Heart right ventricle (tissue), 16 donors: ENCODE data around the gene PSMA2. TPM values are rescaled to one million over a fixed set of nuclear protein-coding genes. Genes with fewer than 3 reads are reported as not detected.

Experiments used
- ATAC-seq, 8 donors: fragments of 200-7000 bp; cut with Tn5 transposase; one replicate each; pipeline ENCODE4 v1.9.1; 2020; ENCODE audit warnings: mild to moderate bottlenecking in 8 of 8, moderate library complexity in 8 of 8, moderate number of reproducible peaks in 1 of 8
- DNase-seq, 2 donors: peaks; one replicate each; pipeline ENCODE4 v3.0.0-alpha.2; 2020
- H3K27ac ChIP-seq, 10 donors: fragments of 200-600 bp; sonication (generic) in 2 of 10; one replicate each; pipeline versions ENCODE4 v1.5.0 to v1.8.0; 2020 to 2022; ENCODE audit warnings: mild to moderate bottlenecking in 3 of 10
- H3K27me3 ChIP-seq, 7 donors: fragments of 200-600 bp; one replicate each; pipeline ENCODE4 v1.8.0; 2021 to 2022; ENCODE audit warnings: mild to moderate bottlenecking in 2 of 7
- H3K36me3 ChIP-seq, 9 donors: fragments of 200-600 bp; sonication (generic) in 1 of 9; one replicate each; pipeline versions ENCODE4 v1.5.0 to v1.8.0; 2020 to 2022; ENCODE audit warnings: mild to moderate bottlenecking in 2 of 9
- H3K4me1 ChIP-seq, 9 donors: fragments of 200-600 bp; sonication (generic) in 1 of 9; one replicate each; pipeline versions ENCODE4 v1.5.0 to v1.8.0; 2020 to 2022; ENCODE audit warnings: mild to moderate bottlenecking in 4 of 9
- H3K4me3 ChIP-seq, 10 donors: fragments of 200-600 bp; sonication (generic) in 2 of 10; one replicate each; pipeline versions ENCODE4 v1.5.0 to v1.8.0; 2020 to 2022; ENCODE audit warnings: mild to moderate bottlenecking in 7 of 10, moderate library complexity in 2 of 10
- H3K9me3 ChIP-seq, 11 donors: fragments of 200-600 bp in 10 of 11; sonication (generic) in 2 of 11; one replicate each; pipeline versions ENCODE4 v1.5.0 to v1.8.0; 2013 to 2022; ENCODE audit warnings: mild to moderate bottlenecking in 2 of 11, control low read depth in 1 of 11, moderate library complexity in 1 of 11
- WGBS, 2 donors: extraction: QIAGEN DNeasy Blood & Tissue Kit; methylation state at CpG; one replicate each; pipeline ENCODE4 v1.1.7; 2013; ENCODE audit warnings: inconsistent platforms in 1 of 2; 5-methylcytosine and 5-hydroxymethylcytosine counted together
- intact Hi-C, 10 donors: fragments of 100-400 bp; cut with DNase I; formaldehyde crosslinking; loops; one replicate each; pipeline versions ENCODE4 v1.11.1 to v1.14.2; 2022
- polyA plus RNA-seq, 2 donors: library from polyadenylated mRNA; stranded (reverse); fragments of 200-250 nt; gene quantifications; one replicate each; pipeline ENCODE4 v1.2.3, GENCODE V29; 2013
- total RNA-seq, 10 donors: library from RNA; stranded (reverse); fragmentation: NEBNext Ultra II Directional in 3 of 10; extraction: Animal tissue kit (Norgen Biotek cat#: 25700) in 3 of 10; gene quantifications; one replicate each; pipeline versions ENCODE4 v1.2.1 to v1.2.4, GENCODE V29; 2021 to 2023
- TF ChIP-seq, protein P1 (sequence below), 9 donors: fragments of 200-600 bp; sonication (generic) in 2 of 9; IDR thresholded peaks; one replicate each; pipeline versions ENCODE4 v1.5.0 to v1.8.0; 2021 to 2022; ENCODE audit warnings: antibody characterized with exemption in 9 of 9, mild to moderate bottlenecking in 5 of 9, moderate library complexity in 1 of 9
- donor health status: Arrhythmogenic right ventricular cardiomyopathy.
- donor health status: ischemic (EF 13 %, LVEDD 7.1; RV severe dilation, severe dysfunction).
- donor health status: healthy with polysubstance abuse.
- donor health status: DM: no; HTN: yes; CAD: no.
- donor health status: DM: no; HTN: no; CAD: no.
- donor health status: ischemic (EF 25% LVEDD 6.9; RV normal size, moderate dysfunction).
- donor health status: ischemic (EF 25% LVEDD 5.7; RV mildly dilated, moderate dysfunction).
- donor health status: healthy.
- donor health status: DM: yes; HTN: yes; CAD: no.
- donor health status: Ischemic cardiomyopathy.
- donor health status: ischemic (EF 35%, LVEDD 5.7; RV mildly dilated, moderate dysfunction).
- donor health status: nonischemic (EF 11% LVEDD 7.7; RV severe dilation, severe dysfunction).
- donor health status: DM: yes; HTN: yes; CAD: no.
- donor health status: PGD.
- donor health status: ischemic (EF 29% LVEDD 5.4; RV normal size, mild dysfunction).
- donor health status: nonischemic (EF 23%, LVEDD 6.1; RV moderate dilation, normal function).

PSMA2 gene
- total and polyA plus RNA-seq, 12 donors: 32.4 to 154 (median 77.1) TPM

DNA sequence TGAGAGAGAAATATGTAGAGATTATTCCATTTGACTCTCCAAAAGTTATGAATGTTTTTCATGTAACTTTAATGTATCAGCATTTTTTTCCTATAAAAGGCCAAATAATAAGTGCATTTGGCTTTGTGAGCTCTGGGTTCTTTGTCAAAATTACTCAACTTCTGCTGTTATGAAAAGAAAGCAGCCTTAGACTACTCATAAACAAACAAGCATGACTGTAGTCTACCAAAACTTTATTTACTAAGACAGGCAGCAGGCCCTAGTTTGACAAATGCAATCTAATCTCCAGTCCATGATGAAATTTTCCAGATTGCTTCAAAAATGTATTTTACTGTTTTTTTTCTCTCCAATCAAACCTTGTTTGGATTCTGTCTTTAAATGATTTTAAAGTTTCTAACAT is 46.5 kb upstream of the PSMA2 start:
- H3K4me3 ChIP-seq: no peak overlapping the region
- H3K27ac ChIP-seq: no peak overlapping the region
- intact Hi-C loops: no loop called here
- no peak for ATAC-seq
- DNase-seq: no peak
- no peaks in the 10 kb centered on the region for H3K36me3 ChIP-seq
- H3K9me3 ChIP-seq: peaks cover 0 to 2% (median 0%) of the 10 kb centered on the region in 11 donors
- H3K4me1 ChIP-seq: peaks cover 0 to 4% (median 0%) of the 10 kb centered on the region in 9 donors
- TF ChIP-seq, protein P1, sequence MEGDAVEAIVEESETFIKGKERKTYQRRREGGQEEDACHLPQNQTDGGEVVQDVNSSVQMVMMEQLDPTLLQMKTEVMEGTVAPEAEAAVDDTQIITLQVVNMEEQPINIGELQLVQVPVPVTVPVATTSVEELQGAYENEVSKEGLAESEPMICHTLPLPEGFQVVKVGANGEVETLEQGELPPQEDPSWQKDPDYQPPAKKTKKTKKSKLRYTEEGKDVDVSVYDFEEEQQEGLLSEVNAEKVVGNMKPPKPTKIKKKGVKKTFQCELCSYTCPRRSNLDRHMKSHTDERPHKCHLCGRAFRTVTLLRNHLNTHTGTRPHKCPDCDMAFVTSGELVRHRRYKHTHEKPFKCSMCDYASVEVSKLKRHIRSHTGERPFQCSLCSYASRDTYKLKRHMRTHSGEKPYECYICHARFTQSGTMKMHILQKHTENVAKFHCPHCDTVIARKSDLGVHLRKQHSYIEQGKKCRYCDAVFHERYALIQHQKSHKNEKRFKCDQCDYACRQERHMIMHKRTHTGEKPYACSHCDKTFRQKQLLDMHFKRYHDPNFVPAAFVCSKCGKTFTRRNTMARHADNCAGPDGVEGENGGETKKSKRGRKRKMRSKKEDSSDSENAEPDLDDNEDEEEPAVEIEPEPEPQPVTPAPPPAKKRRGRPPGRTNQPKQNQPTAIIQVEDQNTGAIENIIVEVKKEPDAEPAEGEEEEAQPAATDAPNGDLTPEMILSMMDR (IDR thresholded peaks at IDR 0.05): no peak
- H3K27me3 ChIP-seq: peaks cover 0 to 4% (median 0%) of the 10 kb centered on the region in 7 donors

- DNase-seq: no peak
- H3K4me1 ChIP-seq: peaks cover 0 to 16% (median 3%) of the 10 kb centered on the region in 9 donors
- no peak overlapping the region for H3K4me3 ChIP-seq
- ATAC-seq: no peak
- no peaks in the 10 kb centered on the region for H3K36me3 ChIP-seq
- H3K27ac ChIP-seq: no peak overlapping the region
- TF ChIP-seq, protein P1 (IDR thresholded peaks at IDR 0.05): no peak
- peaks cover 0 to 4% (median 0%) of the 10 kb centered on the region in 7 donors for H3K27me3 ChIP-seq
- intact Hi-C loops: no loop called here
- H3K9me3 ChIP-seq: no peaks in the 10 kb centered on the region
- 91 to 95% methylated on average over 3 of the region's 3 CpGs for whole genome bisulfite sequencing, 2 donors
These were observed 44.4 kb upstream of the PSMA2 start for GRCh38 chr7:42976371-42976770.

- Histone ChIP-seq H3K4me3 (no peak overlapping the region), H3K27me3 (no peaks in the 10 kb centered on the region), H3K36me3 (no peaks in the 10 kb centered on the region), H3K9me3 (no peaks in the 10 kb centered on the region), H3K4me1 (peaks cover 0 to 16% (median 3%) of the 10 kb centered on the region in 9 donors), H3K27ac (peak overlapping the region in 9 of 10 donors; percentile 3 to 75 (median 42))
- intact Hi-C loops: no loop called here
- ATAC-seq (peak; percentile 80 to 99 (median 86)), DNase-seq (peak in 1 of 2 donors; percentile 37)
- 17 to 18% methylated on average over 5 of the region's 5 CpGs for WGBS, 2 donors
- TF ChIP-seq, protein P1 (IDR thresholded peaks at IDR 0.05): no peak
These were observed 40.9 kb upstream of the PSMA2 start for GRCh38 chr7:42972699-42973500.

- Histone ChIP-seq H3K27ac (no peak overlapping the region), H3K36me3 (no peaks in the 10 kb centered on the region), H3K4me1 (peaks cover 0 to 21% (median 3%) of the 10 kb centered on the region in 9 donors), H3K9me3 (no peaks in the 10 kb centered on the region), H3K4me3 (no peak overlapping the region), H3K27me3 (no peaks in the 10 kb centered on the region)
- DNase-seq: no peak
- TF ChIP-seq, protein P1 (IDR thresholded peaks at IDR 0.05): no peak
- WGBS, 2 donors: 75 to 81% methylated on average over 2 of the region's 2 CpGs
- intact Hi-C loops: no loop called here
- ATAC-seq: no peak
These were observed 35.4 kb upstream of the PSMA2 start for GRCh38 chr7:42967391-42967790.
